IMR-90 (cell line): ENCODE measurements around the gene MBOAT2. TPM values are rescaled to one million over a fixed set of nuclear protein-coding genes. Genes with fewer than 3 reads are reported as not detected.

Source experiments
- ATAC-seq: fragments of 200-7000 bp; cut with Tn5 transposase; 2 replicates; pipeline ENCODE4 v1.9.1; 2020; ENCODE audit warnings: low read depth, mild to moderate bottlenecking, moderate library complexity
- BruUV-seq: library from RNA; stranded (reverse); fragments of 400-500 nt; replicated peaks from 2 replicates; lab custom pipeline; 2021; lab: Mats Ljungman, UMichigan
- CTCF ChIA-PET: fragments of 300-600 bp; formaldehyde crosslinking; extraction: SDS; loops from one replicate; lab custom pipeline; 2021; ENCODE audit warnings: antibody characterized with exemption; lab: Yijun Ruan, JAX
- POLR2A ChIA-PET: fragments of 300-600 bp; sonication (Branson Sonifier 250); formaldehyde crosslinking; loops from one replicate; lab custom pipeline; 2022; ENCODE audit warnings: antibody characterized with exemption; ENCODE audit not compliant: unreplicated experiment; lab: Charles Lee
- DNase-seq: peaks from one replicate; pipeline ENCODE4 v3.0.0; 2013
- H2AFZ ChIP-seq: replicated peaks from 2 replicates; pipeline ENCODE3; 2013; ENCODE audit warnings: low read length, mild to moderate bottlenecking; ENCODE audit not compliant: poor library complexity
- H2AK5ac ChIP-seq: 2 replicates; pipeline ENCODE4 v1.6.1; 2013; ENCODE audit warnings: low read depth, low read length, inconsistent platforms
- H2AK9ac ChIP-seq: replicated peaks from 2 replicates; pipeline ENCODE3; 2013; ENCODE audit warnings: mild to moderate bottlenecking, low read depth, low read length, moderate library complexity; ENCODE audit not compliant: poor library complexity
- H2BK120ac ChIP-seq: 2 replicates; pipeline ENCODE4 v1.6.1; 2013; ENCODE audit warnings: low read depth, low read length, inconsistent platforms
- H2BK15ac ChIP-seq: 3 replicates; pipeline ENCODE4 v1.6.1; 2013; ENCODE audit warnings: low read depth, low read length, inconsistent platforms
- H2BK20ac ChIP-seq: 2 replicates; pipeline ENCODE4 v1.6.1; 2013; ENCODE audit warnings: low read depth, mild to moderate bottlenecking, inconsistent platforms, low read length, moderate library complexity
- H2BK5ac ChIP-seq: 2 replicates; pipeline ENCODE4 v1.6.1; 2013; ENCODE audit warnings: mild to moderate bottlenecking, low read depth, low read length, inconsistent platforms; ENCODE audit not compliant: poor library complexity, severe bottlenecking
- H3K14ac ChIP-seq: replicated peaks from 2 replicates; pipeline ENCODE4 v1.6.1; 2013; ENCODE audit warnings: low read depth, low read length, inconsistent platforms
- H3K18ac ChIP-seq: 2 replicates; pipeline ENCODE4 v1.6.1; 2013; ENCODE audit warnings: low read depth, low read length, control low read depth
- H3K23ac ChIP-seq: 2 replicates; pipeline ENCODE4 v1.6.1; 2013; ENCODE audit warnings: low read depth, low read length, inconsistent platforms
- H3K27ac ChIP-seq: 2 replicates; pipeline ENCODE4 v1.5.1; 2013; ENCODE audit warnings: mild to moderate bottlenecking, control low read depth, low read length; ENCODE audit not compliant: insufficient read depth
- H3K27me3 ChIP-seq: 2 replicates; pipeline ENCODE4 v1.6.1; 2013; ENCODE audit warnings: low read length; ENCODE audit not compliant: control insufficient read depth, insufficient read depth
- H3K36me3 ChIP-seq: 2 replicates; pipeline ENCODE4 v1.6.1; 2013; ENCODE audit warnings: low read length, mixed read lengths; ENCODE audit not compliant: control insufficient read depth, insufficient read depth
- H3K4ac ChIP-seq: 2 replicates; pipeline ENCODE4 v1.6.1; 2013; ENCODE audit warnings: low read depth, low read length, inconsistent platforms
- H3K4me1 ChIP-seq: 2 replicates; pipeline ENCODE4 v1.6.1; 2013; ENCODE audit warnings: low read length, mixed read lengths; ENCODE audit not compliant: control insufficient read depth, insufficient read depth
- H3K4me2 ChIP-seq: 2 replicates; pipeline ENCODE4 v1.6.1; 2013; ENCODE audit warnings: low read depth, mild to moderate bottlenecking, control low read depth, low read length, moderate library complexity
- H3K4me3 ChIP-seq: 2 replicates; pipeline ENCODE4 v1.5.1; 2013; ENCODE audit warnings: low read depth, mild to moderate bottlenecking, control low read depth, low read length, moderate library complexity; ENCODE audit not compliant: insufficient read depth
- H3K56ac ChIP-seq: 2 replicates; pipeline ENCODE4 v1.6.1; 2013; ENCODE audit warnings: low read length, inconsistent platforms; ENCODE audit not compliant: insufficient read depth; ENCODE audit errors: extremely low read depth
- H3K79me1 ChIP-seq, 2 experiments: 2 replicates each; pipeline ENCODE4 v1.6.1; 2013; ENCODE audit warnings: low read length in 2 of 2, inconsistent platforms in 1 of 2, low read depth in 1 of 2
- H3K9ac ChIP-seq: 2 replicates; pipeline ENCODE4 v1.6.1; 2013; ENCODE audit warnings: low read depth, low read length, control low read depth
- H3K9me1 ChIP-seq: 2 replicates; pipeline ENCODE4 v1.6.1; 2013; ENCODE audit warnings: low read length, inconsistent platforms; ENCODE audit not compliant: insufficient read depth
- H3K9me3 ChIP-seq: 2 replicates; pipeline ENCODE4 v1.6.1; 2013; ENCODE audit warnings: low read length; ENCODE audit not compliant: control insufficient read depth, insufficient read depth
- H4K20me1 ChIP-seq: 2 replicates; pipeline ENCODE4 v1.6.1; 2013; ENCODE audit warnings: low read length, inconsistent platforms; ENCODE audit not compliant: insufficient read depth
- H4K5ac ChIP-seq: 2 replicates; pipeline ENCODE4 v1.6.1; 2013; ENCODE audit warnings: mild to moderate bottlenecking, low read depth, low read length, control low read depth
- H4K8ac ChIP-seq, 2 experiments: 2 replicates each; pipeline ENCODE4 v1.6.1; 2013; ENCODE audit warnings: low read depth in 2 of 2, low read length in 2 of 2, control low read depth in 1 of 2, inconsistent platforms in 1 of 2
- H4K91ac ChIP-seq: 2 replicates; pipeline ENCODE4 v1.6.1; 2013; ENCODE audit warnings: low read depth, low read length, inconsistent platforms; ENCODE audit not compliant: insufficient read depth
- BHLHE40 ChIP-seq: fragments of 150-350 bp; IDR thresholded peaks from 2 replicates; pipeline ENCODE4 v1.6.1; 2016; ENCODE audit warnings: mild to moderate bottlenecking, low read depth, low read length
- CTCF ChIP-seq: conservative IDR thresholded peaks from 2 replicates; pipeline ENCODE4 v1.5.1; 2012; ENCODE audit warnings: mild to moderate bottlenecking, low read depth, low read length, improper control_type of control experiment
- FOS ChIP-seq: fragments of 150-350 bp; IDR thresholded peaks from 2 replicates; pipeline ENCODE4 v1.6.1; 2016; ENCODE audit warnings: low read depth, low read length
- MAZ ChIP-seq: IDR thresholded peaks from 2 replicates; pipeline ENCODE4 v1.6.1; 2012; ENCODE audit warnings: low read depth, mild to moderate bottlenecking, low read length, improper control_type of control experiment, moderate library complexity, borderline replicate concordance
- MXI1 ChIP-seq: IDR thresholded peaks from 2 replicates; pipeline ENCODE4 v1.6.1; 2012; ENCODE audit warnings: low read depth, mild to moderate bottlenecking, low read length, moderate library complexity, borderline replicate concordance
- POLR2A ChIP-seq: IDR thresholded peaks from 2 replicates; pipeline ENCODE4 v1.6.1; 2012; ENCODE audit warnings: mild to moderate bottlenecking, low read depth, low read length
- RAD21 ChIP-seq: IDR thresholded peaks from 2 replicates; pipeline ENCODE4 v1.6.1; 2012; ENCODE audit warnings: low read length, improper control_type of control experiment
- RCOR1 ChIP-seq: IDR thresholded peaks from 2 replicates; pipeline ENCODE4 v1.6.1; 2012; ENCODE audit warnings: mild to moderate bottlenecking, low read length, improper control_type of control experiment; ENCODE audit not compliant: insufficient replicate concordance
- WGBS, 2 experiments: methylation state at CpG; one replicate each; pipeline versions ENCODE4 v1.1.5 to v1.1.7; 2013; ENCODE audit warnings: missing lambda C conversion rate in 2 of 2; ENCODE audit not compliant: insufficient read length in 1 of 2; ENCODE audit errors: extremely low coverage in 2 of 2; 5-methylcytosine and 5-hydroxymethylcytosine counted together
- dilution Hi-C: fragments of 300-500 bp; cut with HindIII; formaldehyde crosslinking; loops from one replicate; pipeline ENCODE4 v1.14.3; 2018; ENCODE audit warnings: low sequenced_read_pairs; ENCODE audit not compliant: unreplicated experiment
- in situ Hi-C: fragments of 300-500 bp; cut with MboI; formaldehyde crosslinking; loops from 3 replicates; pipeline ENCODE4 v1.14.3; 2019; ENCODE audit warnings: low sequenced_read_pairs, inconsistent platforms, mixed read lengths
- intact Hi-C: fragments of 100-400 bp; cut with micrococcal nuclease; formaldehyde crosslinking; loops from 2 replicates; pipeline ENCODE4 v1.10.0; 2022
- polyA plus RNA-seq, 3 experiments: library from polyadenylated mRNA; depleted of rRNA; stranded (reverse); fragments of >200 nt; gene quantifications; 2 replicates each; pipeline ENCODE4 v1.2.3, GENCODE V29; 2012; ENCODE audit warnings: low replicate concordance in 1 of 3
- total RNA-seq: library from RNA; depleted of rRNA; stranded (reverse); fragments of >200 nt; gene quantifications from 2 replicates; pipeline ENCODE4 v1.2.3, GENCODE V29; 2012
- TF ChIP-seq, protein P1 (sequence below): fragments of 150-350 bp; IDR thresholded peaks from 2 replicates; pipeline ENCODE4 v1.6.1; 2016; ENCODE audit warnings: low read depth, mild to moderate bottlenecking, low read length, moderate library complexity, borderline replicate concordance
- TF ChIP-seq, protein P2 (sequence below): fragments of 150-350 bp; IDR thresholded peaks from 2 replicates; pipeline ENCODE4 v1.6.1; 2017; ENCODE audit warnings: mild to moderate bottlenecking, antibody characterized with exemption, low read length, low read depth

The MBOAT2 gene
- total and polyA plus RNA-seq, 2 of the 4 experiments (the other 2 are of a cell fraction) = 33.9 to 102 TPM

GRCh38 chr2:8997108-8997507 lies 6.4 kb downstream of the MBOAT2 start:
- no peak overlapping the region for H2AK5ac ChIP-seq
- no peak overlapping the region for H4K8ac ChIP-seq
- no peak overlapping the region for H2AFZ ChIP-seq
- no peak overlapping the region for H3K18ac ChIP-seq
- peaks cover 6% of the 10 kb centered on the region; the same call in 1 of the 2 replicates for H3K4me1 ChIP-seq
- no peaks in the 10 kb centered on the region for H3K9me3 ChIP-seq
- no peak overlapping the region for H3K4ac ChIP-seq
- no peak overlapping the region for H3K4me3 ChIP-seq
- no peaks in the 10 kb centered on the region for H3K36me3 ChIP-seq
- H3K4me2 ChIP-seq = no peak overlapping the region
- H3K27me3 ChIP-seq = no peaks in the 10 kb centered on the region
- no peak overlapping the region for H3K27ac ChIP-seq
- intact Hi-C loops = no loop called here
- no peak for DNase-seq
- H2AK9ac ChIP-seq = no peak overlapping the region
- no peak overlapping the region for H3K56ac ChIP-seq
- H2BK15ac ChIP-seq = no peak overlapping the region
- TF ChIP-seq MAZ = no peak
- no peak for TF ChIP-seq FOS
- TF ChIP-seq RCOR1 = no peak
- no peak for TF ChIP-seq BHLHE40
- TF ChIP-seq MXI1 = no peak
- TF ChIP-seq, protein P1, sequence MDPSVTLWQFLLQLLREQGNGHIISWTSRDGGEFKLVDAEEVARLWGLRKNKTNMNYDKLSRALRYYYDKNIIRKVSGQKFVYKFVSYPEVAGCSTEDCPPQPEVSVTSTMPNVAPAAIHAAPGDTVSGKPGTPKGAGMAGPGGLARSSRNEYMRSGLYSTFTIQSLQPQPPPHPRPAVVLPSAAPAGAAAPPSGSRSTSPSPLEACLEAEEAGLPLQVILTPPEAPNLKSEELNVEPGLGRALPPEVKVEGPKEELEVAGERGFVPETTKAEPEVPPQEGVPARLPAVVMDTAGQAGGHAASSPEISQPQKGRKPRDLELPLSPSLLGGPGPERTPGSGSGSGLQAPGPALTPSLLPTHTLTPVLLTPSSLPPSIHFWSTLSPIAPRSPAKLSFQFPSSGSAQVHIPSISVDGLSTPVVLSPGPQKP = no peak
- no peak for TF ChIP-seq POLR2A
- TF ChIP-seq, protein P2, sequence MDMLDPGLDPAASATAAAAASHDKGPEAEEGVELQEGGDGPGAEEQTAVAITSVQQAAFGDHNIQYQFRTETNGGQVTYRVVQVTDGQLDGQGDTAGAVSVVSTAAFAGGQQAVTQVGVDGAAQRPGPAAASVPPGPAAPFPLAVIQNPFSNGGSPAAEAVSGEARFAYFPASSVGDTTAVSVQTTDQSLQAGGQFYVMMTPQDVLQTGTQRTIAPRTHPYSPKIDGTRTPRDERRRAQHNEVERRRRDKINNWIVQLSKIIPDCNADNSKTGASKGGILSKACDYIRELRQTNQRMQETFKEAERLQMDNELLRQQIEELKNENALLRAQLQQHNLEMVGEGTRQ = no peak
- TF ChIP-seq CTCF = no peak
- no peak for TF ChIP-seq RAD21
- no CpG with 5 or more reads among the region's 5 CpGs for WGBS, 2 experiments
- no peak overlapping the region for H2BK5ac ChIP-seq
- ChIA-PET CTCF (no interaction called here), POLR2A (no interaction called here)
- no peak overlapping the region for H2BK20ac ChIP-seq
- H4K20me1 ChIP-seq = peaks cover 21% of the 10 kb centered on the region
- H3K9ac ChIP-seq = no peak overlapping the region
- H4K5ac ChIP-seq = no peak overlapping the region
- H3K23ac ChIP-seq = no peak overlapping the region
- no peak overlapping the region for H3K14ac ChIP-seq
- peaks cover 23% of the 10 kb centered on the region for H3K9me1 ChIP-seq
- no peak overlapping the region for H2BK120ac ChIP-seq
- in situ Hi-C loops = no loop called here
- ATAC-seq = no peak
- H4K91ac ChIP-seq = no peak overlapping the region
- BruUV-seq = no TSS peak
- dilution Hi-C loops = no loop called here
- H3K79me1 ChIP-seq = peaks cover 40 to 79% of the 10 kb centered on the region in 2 experiments
